ENCODE results near the gene ADM2. TPM values are rescaled to one million over a fixed set of nuclear protein-coding genes. Genes with fewer than 3 reads are reported as not detected.

The ADM2 gene
- total RNA-seq, 1 donor from 2014 or later, result 0.42 TPM

- DNase-seq (ENCODE audit: low spot score), result no peak
Observed at GRCh38 chr22:50445071-50445879, 36.1 kb upstream of the ADM2 start.

GRCh38 chr22:50445880-50446707 lies 35.2 kb upstream of the ADM2 start:
- DNase-seq (ENCODE audit: low spot score), result no peak

GRCh38 chr22:50446708-50447575 lies 34.4 kb upstream of the ADM2 start:
- no peak for DNase-seq (ENCODE audit: low spot score)

- DNase-seq (ENCODE audit: low spot score), result no peak
Observed at GRCh38 chr22:50447576-50448551, 33.5 kb upstream of the ADM2 start.

- DNase-seq (ENCODE audit: low spot score), result no peak
Observed at GRCh38 chr22:50452649-50453048, 28.7 kb upstream of the ADM2 start.

GRCh38 chr22:50454556-50455075 lies 26.7 kb upstream of the ADM2 start:
- no peak for DNase-seq (ENCODE audit: low spot score)

- no peak for DNase-seq (ENCODE audit: low spot score)
Observed at GRCh38 chr22:50455201-50455600, 26.1 kb upstream of the ADM2 start.

- DNase-seq (ENCODE audit: low spot score), result no peak
Observed at GRCh38 chr22:50456026-50456425, 25.3 kb upstream of the ADM2 start.

- no peak for DNase-seq (ENCODE audit: low spot score)
Observed at GRCh38 chr22:50456466-50457234, 24.7 kb upstream of the ADM2 start.

- no peak for DNase-seq (ENCODE audit: low spot score)
Observed at GRCh38 chr22:50459016-50459415, 22.3 kb upstream of the ADM2 start.

GRCh38 chr22:50459496-50460140 lies 21.7 kb upstream of the ADM2 start:
- DNase-seq (ENCODE audit: low spot score), result no peak

- DNase-seq (ENCODE audit: low spot score), result no peak
Observed at GRCh38 chr22:50460938-50461337, 20.4 kb upstream of the ADM2 start.

- DNase-seq (ENCODE audit: low spot score), result no peak
Observed at GRCh38 chr22:50461536-50461935, 19.8 kb upstream of the ADM2 start.

GRCh38 chr22:50461979-50462540 lies 19.3 kb upstream of the ADM2 start:
- DNase-seq (ENCODE audit: low spot score), result no peak

- no peak for DNase-seq (ENCODE audit: low spot score)
Observed at GRCh38 chr22:50463188-50463900, 18.0 kb upstream of the ADM2 start.

- no peak for DNase-seq (ENCODE audit: low spot score)
Observed at GRCh38 chr22:50464451-50464850, 16.9 kb upstream of the ADM2 start.

- DNase-seq (ENCODE audit: low spot score), result no peak
Observed at GRCh38 chr22:50465066-50465930, 16.0 kb upstream of the ADM2 start.

All from mesenteric fat pad (tissue), 1 donor.